ENCODE measurements around the gene MRPL49.

GRCh38 chr11:65127473-65128181 is 5.5 kb downstream of the MRPL49 start:
- TF ChIP-seq CTCF (conservative IDR thresholded peaks at IDR 0.05; ENCODE audit: low read depth in 2 of 2): no peak
- TF ChIP-seq EZH2 (IDR thresholded peaks at IDR 0.05; ENCODE audit: low read depth, unreplicated experiment): no peak
- no peak for TF ChIP-seq EZH2phosphoT487 (IDR thresholded peaks at IDR 0.05; ENCODE audit: unreplicated experiment)
- no peak for TF ChIP-seq POLR2AphosphoS5 (IDR thresholded peaks at IDR 0.05; ENCODE audit: low read depth)
- TF ChIP-seq STAT1 (IDR thresholded peaks at IDR 0.05; ENCODE audit: unreplicated experiment): no peak
- TF ChIP-seq REST (IDR thresholded peaks at IDR 0.05; ENCODE audit: unreplicated experiment): no peak
- TF ChIP-seq ZNF114 (CRISPR knock-in tag; IDR thresholded peaks at IDR 0.05): no peak
- no peak for TF ChIP-seq CREB1 (CRISPR knock-in tag; IDR thresholded peaks at IDR 0.05; ENCODE audit: low read depth)
- no peak for TF ChIP-seq ZNF331 (CRISPR knock-in tag; IDR thresholded peaks at IDR 0.05; ENCODE audit: low read depth)
- TF ChIP-seq NANOG (IDR thresholded peaks at IDR 0.05; ENCODE audit: borderline replicate concordance): no peak
- no peak for TF ChIP-seq JUNB (IDR thresholded peaks at IDR 0.05; ENCODE audit: unreplicated experiment)
- no peak for TF ChIP-seq ETS1 (IDR thresholded peaks at IDR 0.05)
- TF ChIP-seq ZNF462 (CRISPR knock-in tag; IDR thresholded peaks at IDR 0.05): no peak
